ENCODE measurements around the gene SIX5.

SIX5 gene

GRCh38 chr19:45717983-45718650 lies 50.9 kb downstream of the SIX5 start:
- H3K36me3 ChIP-seq (ENCODE audit: insufficient read depth, low read length), result no peaks in the 10 kb centered on the region
- H3K27me3 ChIP-seq (ENCODE audit: insufficient read depth, low read length, poor library complexity, severe bottlenecking), result no peaks in the 10 kb centered on the region
- peak overlapping the region; percentile 94 for H3K4me2 ChIP-seq (ENCODE audit: low read depth, low read length, poor library complexity, severe bottlenecking)
- H2AFZ ChIP-seq (ENCODE audit: low read length), result peak overlapping the region; percentile 50; the same call in 1 of the 2 replicates
- peak overlapping the region; percentile 87 for H3K9ac ChIP-seq (ENCODE audit: low read depth, low read length, poor library complexity, severe bottlenecking)
- H3K9me3 ChIP-seq (ENCODE audit: insufficient read depth, low read depth, low read length), result no peaks in the 10 kb centered on the region
- H3F3A ChIP-seq (ENCODE audit: low read depth), result no peaks in the 10 kb centered on the region
- H3K4me1 ChIP-seq (ENCODE audit: insufficient read depth, low read length, poor library complexity, severe bottlenecking), result peaks cover 28% of the 10 kb centered on the region
- H3K4me3 ChIP-seq (ENCODE audit: low read length, poor library complexity, severe bottlenecking), result peak overlapping the region; percentile 88
- TF ChIP-seq EZH2phosphoT487 (IDR thresholded peaks at IDR 0.05; ENCODE audit: borderline replicate concordance), result no peak
- TF ChIP-seq CTCF (conservative IDR thresholded peaks at IDR 0.05; ENCODE audit: low read length), result no peak
- H3K9me2 ChIP-seq (replicated peaks; ENCODE audit: low read depth, low read length), result no peaks in the 10 kb centered on the region
- no peaks in the 10 kb centered on the region for H4K20me1 ChIP-seq (ENCODE audit: insufficient read depth, low read length, poor library complexity, severe bottlenecking)
- H3K79me2 ChIP-seq (ENCODE audit: insufficient read depth, low read length), result peaks cover 62% of the 10 kb centered on the region

GRCh38 chr19:45717131-45717982 lies 51.7 kb downstream of the SIX5 start:
- peaks cover 28% of the 10 kb centered on the region for H3K4me1 ChIP-seq (ENCODE audit: insufficient read depth, low read length, poor library complexity, severe bottlenecking)
- TF ChIP-seq EZH2phosphoT487 (IDR thresholded peaks at IDR 0.05; ENCODE audit: borderline replicate concordance) (no peak), CTCF (conservative IDR thresholded peaks at IDR 0.05; ENCODE audit: low read length) (no peak)
- peak overlapping the region; percentile 94 for H3K4me2 ChIP-seq (ENCODE audit: low read depth, low read length, poor library complexity, severe bottlenecking)
- no peaks in the 10 kb centered on the region for H3F3A ChIP-seq (ENCODE audit: low read depth)
- no peaks in the 10 kb centered on the region for H3K27me3 ChIP-seq (ENCODE audit: insufficient read depth, low read length, poor library complexity, severe bottlenecking)
- peak overlapping the region; percentile 71 for H2AFZ ChIP-seq (ENCODE audit: low read length)
- H3K4me3 ChIP-seq (ENCODE audit: low read length, poor library complexity, severe bottlenecking), result peak overlapping the region; percentile 88
- no peaks in the 10 kb centered on the region for H3K9me2 ChIP-seq (replicated peaks; ENCODE audit: low read depth, low read length)
- H3K79me2 ChIP-seq (ENCODE audit: insufficient read depth, low read length), result peaks cover 67% of the 10 kb centered on the region
- H3K9ac ChIP-seq (ENCODE audit: low read depth, low read length, poor library complexity, severe bottlenecking), result peak overlapping the region; percentile 93
- no peaks in the 10 kb centered on the region for H3K9me3 ChIP-seq (ENCODE audit: insufficient read depth, low read depth, low read length)
- peaks cover 3% of the 10 kb centered on the region for H4K20me1 ChIP-seq (ENCODE audit: insufficient read depth, low read length, poor library complexity, severe bottlenecking)
- H3K36me3 ChIP-seq (ENCODE audit: insufficient read depth, low read length), result no peaks in the 10 kb centered on the region

- Histone ChIP-seq H3K9ac (ENCODE audit: low read depth, low read length, poor library complexity, severe bottlenecking) (peak overlapping the region; percentile 93), H3K36me3 (ENCODE audit: insufficient read depth, low read length) (peaks cover 3% of the 10 kb centered on the region; the same call in 1 of the 2 replicates), H3K4me1 (ENCODE audit: insufficient read depth, low read length, poor library complexity, severe bottlenecking) (peaks cover 28% of the 10 kb centered on the region), H3K79me2 (ENCODE audit: insufficient read depth, low read length) (peaks cover 66% of the 10 kb centered on the region), H3K4me2 (ENCODE audit: low read depth, low read length, poor library complexity, severe bottlenecking) (peak overlapping the region; percentile 83), H3K4me3 (ENCODE audit: low read length, poor library complexity, severe bottlenecking) (peak overlapping the region; percentile 88), H3K9me3 (ENCODE audit: insufficient read depth, low read depth, low read length) (no peaks in the 10 kb centered on the region), H3K9me2 (replicated peaks; ENCODE audit: low read depth, low read length) (no peaks in the 10 kb centered on the region), H4K20me1 (ENCODE audit: insufficient read depth, low read length, poor library complexity, severe bottlenecking) (peaks cover 3% of the 10 kb centered on the region), H3K27me3 (ENCODE audit: insufficient read depth, low read length, poor library complexity, severe bottlenecking) (no peaks in the 10 kb centered on the region), H3F3A (ENCODE audit: low read depth) (no peaks in the 10 kb centered on the region), H2AFZ (ENCODE audit: low read length) (peak overlapping the region; percentile 71)
- no peak for TF ChIP-seq CTCF (conservative IDR thresholded peaks at IDR 0.05; ENCODE audit: low read length)
- TF ChIP-seq EZH2phosphoT487 (IDR thresholded peaks at IDR 0.05; ENCODE audit: borderline replicate concordance), result no peak
Observed at GRCh38 chr19:45716359-45717130, 52.5 kb downstream of the SIX5 start.

Measured in Loucy (cell line).